Activated T-helper 1 cell treated with anti-CD3 and anti-CD28 coated beads, Interleukin-2, amount 50 U/mL, for 16 hours (primary cell): ENCODE data around the gene PTPRT.

Experiments
- DNase-seq, 2 donors: peaks; one replicate each; pipeline ENCODE4 v3.0.0-alpha.2; 2020; ENCODE audit warnings: low read depth in 1 of 2, low spot score in 1 of 2

PTPRT gene

DNA sequence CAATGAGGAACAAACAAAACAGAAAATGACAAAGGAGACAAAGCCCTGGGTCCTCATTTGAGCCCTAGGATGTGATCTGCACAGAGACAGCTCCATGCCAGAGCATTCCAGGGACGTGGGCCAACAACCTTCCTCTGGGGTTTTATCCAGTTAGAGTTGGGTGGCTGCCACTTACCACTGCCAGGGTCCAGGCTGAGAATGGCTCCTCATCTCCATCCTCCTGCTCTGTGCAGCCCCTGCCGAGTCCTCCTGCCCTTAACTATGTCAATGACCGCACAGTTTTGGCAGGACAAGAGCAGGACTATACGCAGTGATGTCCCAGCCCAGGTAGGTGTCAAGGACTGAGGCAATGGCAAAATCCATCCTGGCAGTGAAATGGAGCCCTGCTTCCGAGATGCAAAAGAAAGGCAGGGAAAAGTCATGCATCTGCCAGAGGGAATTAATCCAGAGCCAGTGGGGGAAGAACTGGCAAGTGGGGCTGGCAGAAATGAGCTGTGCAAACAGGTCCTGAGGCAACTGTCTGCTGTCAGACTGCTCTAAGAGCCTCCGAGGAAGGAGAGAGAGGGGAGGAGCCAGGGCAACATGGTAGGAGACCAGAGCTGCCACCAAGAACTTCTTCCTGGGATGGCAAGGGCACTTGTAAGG lies 449.4 kb downstream of the PTPRT start:
- DNase-seq: no peak

DNA sequence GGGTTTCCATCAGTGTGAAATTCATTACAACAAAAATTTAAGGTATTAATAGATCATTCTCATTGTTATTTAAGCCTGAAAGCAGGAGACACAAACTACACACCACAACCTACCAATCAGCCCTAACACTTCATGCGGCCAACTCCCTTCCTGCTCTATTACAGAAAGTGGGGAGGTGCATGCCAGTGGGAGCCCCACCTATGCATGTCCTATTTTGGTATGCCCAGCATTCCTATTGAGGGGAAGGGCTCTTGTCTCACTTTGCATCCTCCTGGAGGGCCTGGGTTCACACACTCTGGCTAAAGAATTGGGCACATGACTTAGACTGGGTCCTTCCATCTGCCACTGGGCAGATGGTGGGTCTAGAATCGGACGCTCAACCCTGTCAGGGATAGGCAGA lies 450.0 kb downstream of the PTPRT start:
- DNase-seq: no peak

DNA sequence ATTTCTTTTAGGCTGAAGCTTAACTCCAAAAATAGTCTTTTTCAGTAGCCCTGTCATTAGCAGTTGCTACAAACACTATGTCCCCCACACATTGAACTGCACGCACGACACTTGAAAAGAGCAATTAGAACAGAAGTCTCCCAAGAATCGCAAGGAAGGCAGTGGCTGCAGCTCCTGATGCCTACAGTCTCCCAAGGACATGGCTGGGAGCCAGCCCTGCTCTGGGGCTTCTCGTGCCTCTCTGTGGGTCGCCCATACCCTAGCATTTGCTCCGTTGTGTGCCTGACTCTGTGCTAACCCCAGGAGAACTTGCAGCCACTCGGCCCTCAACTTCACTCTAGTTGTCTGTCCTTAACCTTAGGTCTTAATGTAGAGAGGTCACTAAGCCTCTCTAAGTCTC lies 454.2 kb downstream of the PTPRT start:
- DNase-seq: no peak

DNA sequence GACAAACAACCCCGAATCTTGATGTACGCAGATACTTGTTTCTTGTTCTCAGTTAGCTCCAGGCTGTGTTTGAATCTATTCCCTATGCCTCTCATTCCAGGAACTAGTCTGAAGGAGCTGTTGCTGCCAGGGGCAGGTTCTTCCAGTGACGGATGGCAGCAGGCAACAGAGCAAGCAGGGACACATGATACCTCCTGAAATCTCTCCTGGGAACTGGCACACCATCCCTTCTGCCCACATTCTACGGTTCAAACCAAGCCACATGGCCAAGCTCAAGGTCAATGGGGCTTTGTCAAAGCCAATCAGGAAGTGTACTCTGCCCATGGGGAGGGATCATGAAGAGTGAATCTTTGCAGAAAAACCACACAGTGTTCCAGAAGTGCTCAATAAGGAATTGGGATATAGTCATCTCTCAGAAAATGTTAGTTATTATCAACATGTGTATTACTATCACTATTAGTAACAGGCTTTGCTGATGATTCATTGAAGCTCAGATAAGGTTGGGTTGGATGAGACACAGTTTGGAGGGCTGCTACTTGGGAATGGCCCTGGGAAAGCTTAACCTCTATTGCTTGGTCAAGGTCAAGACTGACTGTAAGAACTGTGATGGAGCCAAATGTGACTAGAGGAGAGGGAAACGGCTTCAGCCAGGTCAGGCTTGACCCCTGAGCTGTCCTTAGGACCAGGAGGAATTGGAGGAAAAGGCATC lies 454.9 kb downstream of the PTPRT start:
- no peak for DNase-seq

DNA sequence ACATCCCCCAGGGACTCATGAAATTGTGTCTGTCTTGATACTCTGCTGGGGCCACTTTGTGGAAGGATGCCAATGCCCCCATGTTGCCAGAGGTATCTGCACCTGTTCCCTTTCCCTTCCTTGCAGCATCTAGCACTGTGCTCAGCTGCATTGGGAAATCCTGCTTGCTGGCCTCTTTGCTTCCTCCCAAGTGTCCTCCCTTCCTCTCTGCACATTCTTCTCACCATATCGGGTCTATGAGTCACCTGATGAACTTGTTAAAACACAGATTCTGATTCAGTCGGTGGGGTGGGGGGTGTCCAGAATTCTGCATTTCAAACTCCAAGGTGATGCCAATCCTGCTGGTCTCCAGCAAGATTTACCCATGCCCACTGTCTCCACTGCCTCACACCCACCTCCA lies 467.8 kb downstream of the PTPRT start:
- DNase-seq: no peak

DNA sequence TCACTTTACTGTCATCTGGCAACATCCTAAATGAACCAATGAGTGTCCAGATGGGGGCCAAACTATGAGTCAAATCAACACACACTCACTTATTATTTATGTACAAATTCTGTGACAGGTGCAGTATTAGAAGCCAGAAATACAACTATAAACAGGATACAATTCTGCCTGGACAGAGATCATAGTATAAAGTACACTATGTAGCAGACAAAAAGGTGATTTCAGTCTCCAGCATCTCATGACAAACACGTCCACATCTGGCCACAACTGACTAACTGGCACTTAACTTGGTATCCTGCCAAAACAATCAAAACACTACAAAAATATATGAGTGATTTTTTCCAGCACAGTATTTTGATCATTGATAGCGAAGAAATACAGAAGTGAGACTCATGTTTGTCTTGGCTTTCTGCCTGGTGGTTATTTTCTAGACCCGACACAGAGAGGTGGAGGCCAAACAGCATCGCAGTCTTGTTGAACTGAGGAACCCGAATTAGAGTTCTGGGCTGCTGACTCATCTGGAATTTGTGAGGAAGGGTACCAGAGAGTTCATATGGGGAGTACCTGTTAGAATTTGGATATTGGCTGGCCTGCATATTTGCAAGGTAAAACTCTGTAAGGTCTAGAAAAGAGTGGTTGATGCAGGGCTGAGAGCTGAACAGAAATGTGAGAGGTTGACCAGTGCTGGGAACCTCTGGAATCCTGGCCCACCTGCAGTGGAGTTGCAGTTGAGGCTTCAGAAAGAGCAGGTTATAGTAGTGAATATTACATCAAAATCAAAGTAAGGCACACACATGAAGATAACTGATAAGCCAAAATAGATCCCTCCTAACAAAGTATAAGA lies 475.2 kb downstream of the PTPRT start:
- DNase-seq: no peak

DNA sequence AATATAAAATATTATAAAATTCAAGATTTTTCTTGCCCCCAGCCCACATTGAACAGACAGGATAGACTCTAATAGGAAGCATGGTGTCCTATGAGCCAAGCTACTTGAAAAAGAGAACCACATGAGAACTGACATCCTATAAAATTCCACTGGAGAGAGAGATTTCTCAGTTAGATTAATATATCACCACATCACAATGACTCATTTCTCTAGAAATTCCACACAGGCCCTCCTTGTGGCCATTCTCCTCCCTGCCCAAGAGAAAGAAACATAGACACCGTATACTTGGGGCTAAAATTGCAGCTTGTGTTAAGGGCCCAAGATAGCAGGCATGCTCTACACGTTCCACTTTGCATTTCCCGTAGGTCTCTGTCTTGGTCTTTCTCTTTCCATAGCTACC lies 481.4 kb downstream of the PTPRT start:
- DNase-seq: no peak

DNA sequence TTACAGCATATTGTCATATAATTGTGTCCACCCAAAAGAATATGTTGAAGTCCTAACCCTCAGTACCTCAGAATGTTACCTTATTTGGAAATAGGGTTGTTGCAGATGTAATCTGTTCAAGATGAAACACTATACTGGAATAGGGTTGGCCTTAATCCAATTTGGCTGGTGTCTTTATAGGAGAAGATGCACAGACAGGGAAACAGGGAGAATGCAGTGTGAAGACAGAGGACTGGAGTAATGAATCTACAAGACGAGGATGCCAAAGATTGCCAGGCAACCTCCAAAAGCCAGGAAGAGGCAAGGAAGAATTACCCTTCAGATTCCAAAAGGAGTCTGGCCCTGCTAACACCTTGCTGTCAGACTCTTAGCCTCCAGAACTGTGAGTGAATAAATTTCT lies 482.9 kb downstream of the PTPRT start:
- no peak for DNase-seq

DNA sequence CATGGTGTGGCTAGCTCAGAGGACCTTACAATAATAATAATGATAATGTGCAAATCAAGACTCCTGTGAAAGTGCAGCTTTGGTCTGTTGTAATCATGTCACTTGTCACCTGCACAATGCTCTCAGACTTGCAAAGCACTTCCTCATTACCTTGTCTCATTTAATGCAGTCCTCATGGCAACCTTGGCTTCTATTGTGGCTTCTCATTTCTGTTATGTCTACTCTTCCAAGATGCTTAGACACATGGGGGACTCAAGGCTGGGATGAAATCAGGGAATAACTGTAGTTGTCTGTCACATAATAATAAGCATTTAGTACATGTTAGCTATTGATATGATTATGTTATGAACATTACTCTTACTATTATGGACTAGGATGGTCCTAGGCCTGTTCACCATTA lies 484.2 kb downstream of the PTPRT start:
- no peak for DNase-seq

DNA sequence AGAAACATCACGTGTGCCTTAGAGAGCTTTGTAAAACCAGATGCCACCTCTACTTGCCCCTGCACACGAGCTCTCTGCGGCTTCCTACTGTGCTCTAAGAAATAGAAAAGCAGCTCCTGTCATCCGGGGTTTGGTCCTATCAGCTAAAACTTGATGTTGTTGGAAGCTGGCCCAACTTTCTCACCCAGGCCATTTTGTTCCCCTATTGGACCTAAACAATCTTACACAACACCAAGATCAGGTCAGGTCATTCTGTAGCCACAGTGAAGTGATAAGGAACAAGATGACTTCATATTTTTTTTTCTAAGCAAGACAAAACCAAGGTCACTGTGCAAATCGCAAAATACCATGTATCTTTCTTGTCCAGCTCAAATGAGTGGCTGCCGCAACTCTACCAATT lies 486.0 kb downstream of the PTPRT start:
- no peak for DNase-seq

DNA sequence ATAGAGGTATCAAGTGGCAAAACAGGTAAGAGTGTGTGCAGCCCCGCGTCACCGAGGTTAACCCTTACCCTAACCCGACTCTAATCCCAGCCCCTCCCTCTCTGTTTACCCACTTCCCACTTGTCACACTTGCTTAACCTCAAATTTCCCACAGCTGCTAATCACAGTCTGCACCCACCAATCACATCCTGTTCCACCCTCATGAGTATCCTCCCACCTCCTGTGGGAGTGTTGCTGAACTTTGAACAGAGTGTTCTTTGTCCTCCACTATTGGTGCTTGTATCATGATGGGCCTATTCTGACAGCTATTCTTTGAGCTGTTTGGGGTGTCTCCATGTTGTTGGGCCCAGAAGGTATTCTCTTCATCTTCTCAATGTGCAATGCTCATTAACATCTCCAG lies 487.8 kb downstream of the PTPRT start:
- no peak for DNase-seq

DNA sequence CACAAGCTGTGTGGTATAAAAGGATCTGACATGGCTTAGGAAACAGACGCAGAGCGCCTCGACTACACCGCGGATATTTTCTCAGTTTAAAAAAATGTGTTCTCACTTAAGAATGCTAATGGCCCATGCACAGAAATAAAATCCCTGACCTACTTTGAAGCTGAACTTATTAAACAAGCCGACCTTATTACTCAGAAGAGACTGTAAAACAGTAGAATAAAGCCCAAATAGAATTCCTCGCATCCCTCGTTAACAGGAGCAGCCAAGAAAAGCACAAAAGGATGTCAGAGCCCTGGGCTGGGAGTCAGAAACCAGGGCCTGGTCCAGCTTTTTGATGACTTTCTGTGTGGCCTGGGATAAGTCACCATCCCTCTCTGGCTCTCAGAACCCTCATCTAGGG lies 489.3 kb downstream of the PTPRT start:
- DNase-seq: no peak

DNA sequence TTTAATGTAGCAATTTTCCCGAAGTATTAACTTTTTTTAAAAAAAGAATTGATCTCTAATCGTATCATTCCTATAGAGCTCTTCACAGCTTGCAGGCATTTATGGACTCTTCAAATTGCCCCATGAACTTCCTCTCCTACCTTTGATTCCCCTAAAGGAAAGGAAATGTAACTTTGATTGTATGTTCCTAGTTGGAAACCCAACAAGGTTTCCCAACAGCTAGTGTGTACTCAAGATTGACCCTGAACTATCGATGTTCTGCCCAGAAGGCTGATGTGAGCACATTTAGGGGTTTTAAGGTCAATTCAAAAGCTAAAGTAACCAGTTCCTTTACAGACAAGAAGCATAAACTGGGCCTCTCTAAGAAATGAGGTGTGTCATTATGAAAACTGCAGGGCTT lies 491.7 kb downstream of the PTPRT start:
- no peak for DNase-seq

DNA sequence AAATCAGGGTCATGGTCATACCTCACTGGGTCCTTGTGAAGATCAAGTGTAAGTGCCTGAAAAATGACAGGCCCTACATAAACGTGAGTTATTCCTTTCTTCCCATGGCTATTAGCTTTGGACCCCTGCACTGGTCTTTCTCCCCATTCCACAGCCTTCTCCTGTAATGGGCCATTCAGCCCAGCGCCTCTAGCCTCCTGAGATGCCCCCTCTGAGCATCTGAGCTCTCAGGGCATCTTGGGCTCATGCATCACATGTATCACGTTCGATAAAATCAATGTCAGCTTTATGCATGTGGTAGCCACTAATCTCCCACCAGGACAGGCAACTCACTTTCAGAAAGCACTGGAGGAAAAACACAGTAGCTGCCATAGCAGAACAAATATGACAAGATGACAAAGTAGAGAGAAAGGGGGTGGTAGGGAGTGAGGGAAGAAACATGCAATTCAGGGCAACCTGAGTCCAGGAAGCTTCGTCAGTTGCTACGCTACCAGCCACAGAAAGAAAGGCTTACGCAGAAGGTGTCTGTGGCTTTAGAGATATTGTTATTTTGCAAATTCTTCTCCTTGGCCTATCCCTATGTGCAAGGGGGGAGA lies 498.8 kb downstream of the PTPRT start:
- DNase-seq: no peak

DNA sequence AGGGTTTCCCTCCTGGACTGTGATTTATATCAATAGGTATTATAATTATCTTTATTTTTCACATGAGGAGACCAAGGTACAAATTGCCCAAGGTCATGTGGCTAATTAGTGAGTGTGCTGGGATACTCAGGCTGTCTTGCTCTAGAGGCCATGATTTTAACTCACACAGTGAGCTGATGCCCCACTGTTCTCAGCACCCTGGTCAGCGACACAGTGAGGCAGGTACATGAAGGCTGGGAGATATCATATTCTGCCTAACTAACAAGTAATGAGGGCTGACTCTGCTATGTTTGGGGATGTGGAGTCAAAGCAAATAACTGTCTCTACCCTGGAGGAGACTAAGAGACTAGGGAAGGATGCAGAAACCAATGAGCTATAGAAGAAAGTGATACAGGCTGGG lies 501.1 kb downstream of the PTPRT start:
- no peak for DNase-seq

DNA sequence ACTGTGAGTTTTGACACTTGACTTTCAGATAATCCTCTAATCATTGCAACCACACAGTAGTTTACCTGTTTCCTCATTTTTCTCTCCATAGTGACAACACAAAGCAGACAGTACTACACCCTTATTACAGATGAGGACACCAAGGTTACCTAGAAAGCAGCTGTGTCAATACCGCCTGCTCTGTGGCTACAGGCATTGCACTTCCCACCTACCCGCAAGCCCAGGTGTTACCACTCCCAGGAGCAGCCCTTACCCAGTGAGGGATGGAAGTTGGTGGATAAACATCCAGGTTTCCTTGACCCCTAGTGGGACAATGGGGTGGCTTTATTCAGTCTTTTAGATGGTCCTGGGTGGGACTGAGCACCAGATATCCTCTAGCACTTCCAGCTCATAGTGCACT lies 503.6 kb downstream of the PTPRT start:
- DNase-seq: no peak

DNA sequence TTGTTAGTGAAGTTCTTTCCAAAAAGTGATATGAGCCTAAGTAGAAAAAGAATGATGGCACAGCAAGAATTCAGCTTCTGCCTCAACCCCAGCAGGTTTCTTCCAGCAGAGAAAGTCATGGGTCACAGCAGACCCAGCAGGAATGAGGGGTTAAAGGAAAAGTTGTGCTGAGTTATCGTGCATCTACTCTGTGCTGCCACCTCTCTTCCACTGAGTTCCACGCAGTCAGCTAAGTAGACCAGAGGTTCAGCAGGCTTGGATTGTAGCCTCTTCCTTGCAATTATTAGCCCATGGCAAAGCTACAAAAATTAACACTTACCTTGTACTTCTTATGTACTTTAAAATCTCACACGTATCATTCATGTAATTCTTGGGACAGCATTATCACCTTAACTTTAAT lies 510.8 kb downstream of the PTPRT start:
- DNase-seq: no peak

DNA sequence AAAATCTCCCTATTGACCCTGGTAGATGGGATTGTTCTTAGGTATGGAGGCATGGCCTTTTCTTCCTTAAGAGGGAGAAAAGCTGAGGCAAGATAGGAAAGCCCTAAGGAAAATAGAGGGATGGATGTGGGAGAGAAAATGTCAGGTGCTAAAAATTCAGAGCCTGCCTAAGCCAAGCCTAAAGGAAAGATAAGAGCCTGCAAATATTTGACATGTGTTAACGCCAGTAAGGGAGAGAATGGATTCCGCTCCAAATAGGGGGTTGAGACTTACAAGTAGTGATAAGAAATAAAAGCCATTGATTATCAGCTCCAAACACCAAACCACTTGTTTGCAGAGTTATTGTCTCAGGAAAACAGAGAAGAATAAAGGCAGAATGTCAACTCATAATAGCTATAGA lies 533.6 kb downstream of the PTPRT start:
- no peak for DNase-seq

DNA sequence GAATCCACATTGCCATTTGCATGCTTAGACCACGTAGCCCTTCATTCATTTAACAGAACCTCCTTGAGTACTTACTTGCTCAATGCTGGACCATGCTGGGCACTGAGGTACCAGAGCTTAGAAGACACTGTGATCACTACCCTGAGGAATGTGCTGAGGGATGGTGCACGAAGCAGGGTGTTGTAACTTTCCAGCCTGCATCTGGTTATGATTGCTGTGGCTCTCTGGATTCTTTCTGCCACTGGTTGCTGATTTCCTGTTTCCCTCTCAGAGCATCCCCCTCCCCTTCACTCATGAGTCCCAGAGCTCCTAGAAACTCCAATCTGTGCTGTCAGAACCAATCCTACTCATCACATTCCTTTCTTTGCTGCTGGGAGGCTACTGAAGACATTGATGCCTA lies 537.4 kb downstream of the PTPRT start:
- no peak for DNase-seq

DNA sequence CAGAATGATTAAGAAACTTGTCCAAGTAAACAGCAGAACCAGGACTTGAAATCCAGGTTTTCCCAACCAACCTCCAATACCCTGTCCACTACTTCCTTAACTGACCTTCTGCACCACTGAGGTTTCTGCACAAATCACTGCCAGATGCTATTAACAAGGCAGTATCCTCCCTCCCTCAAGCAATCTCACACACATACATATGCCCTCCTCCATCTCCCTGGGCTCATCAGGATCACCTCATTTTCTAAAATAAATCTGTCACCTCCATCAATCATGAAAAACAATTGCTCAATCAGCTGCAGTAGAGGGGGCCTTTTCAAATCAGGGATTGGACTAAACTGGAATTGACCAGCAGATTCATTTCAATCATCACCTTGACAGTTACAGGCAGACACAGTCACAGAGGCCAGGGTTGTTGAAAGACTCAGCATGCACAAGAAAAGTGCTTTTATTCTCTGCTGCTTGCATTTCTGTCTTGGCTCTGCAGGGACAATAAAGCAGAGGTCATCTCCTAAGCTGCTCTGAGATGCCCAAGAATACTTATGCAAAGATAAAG lies 539.4 kb downstream of the PTPRT start:
- DNase-seq: no peak

DNA sequence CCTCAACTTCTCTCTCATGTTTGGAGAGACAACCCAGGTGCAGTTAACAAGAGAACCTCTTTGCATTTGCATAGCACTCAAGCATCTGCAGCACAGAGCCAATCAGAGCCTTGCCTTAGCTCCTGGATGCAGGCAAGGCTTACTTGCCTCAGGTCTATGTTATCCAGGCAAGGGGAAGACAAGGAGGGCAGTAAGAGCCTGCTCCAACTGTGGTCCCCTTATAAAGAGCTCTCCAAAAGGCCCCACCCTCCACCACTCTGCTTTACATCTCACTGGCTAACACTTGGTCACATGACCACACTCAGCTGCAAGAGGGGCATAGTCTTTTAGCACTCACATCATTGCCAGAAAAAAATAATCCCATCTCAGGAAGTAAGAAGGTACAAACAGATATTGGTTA lies 540.0 kb downstream of the PTPRT start:
- DNase-seq: no peak

DNA sequence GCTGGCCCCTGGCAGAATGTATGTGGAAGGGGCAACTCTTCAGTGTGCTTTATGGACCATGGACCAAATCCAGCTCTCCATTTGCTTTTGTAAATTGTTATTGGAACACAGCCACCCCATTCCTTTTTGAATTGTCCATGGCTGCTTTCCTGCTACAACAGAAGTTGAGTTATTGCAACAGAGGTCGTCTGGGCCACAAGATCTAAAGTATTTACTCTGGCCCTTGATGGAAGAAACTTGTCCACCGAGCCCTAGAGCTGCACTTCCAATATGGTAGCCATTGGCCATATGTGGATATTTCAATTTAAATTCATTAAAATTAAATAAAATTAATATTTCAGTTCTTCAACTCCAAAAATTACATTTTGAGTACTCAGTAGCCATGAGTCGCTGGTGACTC lies 543.5 kb downstream of the PTPRT start:
- no peak for DNase-seq
